ENCODE results near the gene ZDHHC11.
"Not testable (repeated sequence)": the region's sequence is repeated elsewhere in the genome, so short reads cannot be mapped to it uniquely, and the experiment has no call there.

The ZDHHC11 gene

GRCh38 chr5:878677-879076 lies 27.9 kb upstream of the ZDHHC11 start:
- DNase-seq: not testable (repeated sequence)

- no peak for DNase-seq
Measured at GRCh38 chr5:878125-878524, 27.3 kb upstream of the ZDHHC11 start.

GRCh38 chr5:876398-877365 lies 25.9 kb upstream of the ZDHHC11 start:
- DNase-seq: no peak

GRCh38 chr5:875931-876330 lies 25.1 kb upstream of the ZDHHC11 start:
- DNase-seq: no peak

- DNase-seq: no peak
Measured at GRCh38 chr5:873328-873727, 22.5 kb upstream of the ZDHHC11 start.

- DNase-seq: no peak
Measured at GRCh38 chr5:872301-872700, 21.5 kb upstream of the ZDHHC11 start.

GRCh38 chr5:871596-872298 lies 21.0 kb upstream of the ZDHHC11 start:
- DNase-seq: no peak

- DNase-seq: no peak
Measured at GRCh38 chr5:870956-871355, 20.2 kb upstream of the ZDHHC11 start.

- DNase-seq: no peak
Measured at GRCh38 chr5:868428-869135, 17.8 kb upstream of the ZDHHC11 start.

- DNase-seq: no peak
Measured at GRCh38 chr5:867300-867870, 16.6 kb upstream of the ZDHHC11 start.

GRCh38 chr5:865771-866170 lies 15.0 kb upstream of the ZDHHC11 start:
- no peak for DNase-seq

- no peak for DNase-seq
Measured at GRCh38 chr5:865168-865521, 14.4 kb upstream of the ZDHHC11 start.

- DNase-seq: no peak
Measured at GRCh38 chr5:864492-865167, 13.8 kb upstream of the ZDHHC11 start.

- no peak for DNase-seq
Measured at GRCh38 chr5:863244-863805, 12.5 kb upstream of the ZDHHC11 start.

- no peak for DNase-seq
Measured at GRCh38 chr5:862367-863243, 11.8 kb upstream of the ZDHHC11 start.

GRCh38 chr5:861442-862366 lies 10.9 kb upstream of the ZDHHC11 start:
- no peak for DNase-seq

- no peak for DNase-seq
Measured at GRCh38 chr5:860506-861150, 9.8 kb upstream of the ZDHHC11 start.

GRCh38 chr5:859798-860296 lies 9.1 kb upstream of the ZDHHC11 start:
- no peak for DNase-seq

- no peak for DNase-seq
Measured at GRCh38 chr5:859391-859790, 8.6 kb upstream of the ZDHHC11 start.
